ENCODE results near the gene NAGA.

The NAGA gene

GRCh38 chr22:42039271-42039670, 31.3 kb downstream of the NAGA start:
- peak; percentile 28 for DNase-seq (ENCODE audit: low read depth)

GRCh38 chr22:42035256-42035655, 35.4 kb downstream of the NAGA start:
- DNase-seq (ENCODE audit: low read depth): no peak

GRCh38 chr22:42033263-42034181, 37.1 kb downstream of the NAGA start:
- no peak for DNase-seq (ENCODE audit: low read depth)

- no peak for DNase-seq (ENCODE audit: low read depth)
These were observed 43.9 kb downstream of the NAGA start for GRCh38 chr22:42026705-42027104.

- peak; percentile 7 for DNase-seq (ENCODE audit: low read depth)
These were observed 45.2 kb downstream of the NAGA start for GRCh38 chr22:42025421-42025820.

- DNase-seq (ENCODE audit: low read depth): no peak
These were observed 48.3 kb downstream of the NAGA start for GRCh38 chr22:42022162-42022847.

- DNase-seq (ENCODE audit: low read depth): no peak
These were observed 49.0 kb downstream of the NAGA start for GRCh38 chr22:42021571-42021970.

- no peak for DNase-seq (ENCODE audit: low read depth)
These were observed 52.4 kb downstream of the NAGA start for GRCh38 chr22:42018224-42018623.

- DNase-seq (ENCODE audit: low read depth): no peak
These were observed 54.5 kb downstream of the NAGA start for GRCh38 chr22:42016111-42016510.

GRCh38 chr22:42013385-42013784, 57.2 kb downstream of the NAGA start:
- no peak for DNase-seq (ENCODE audit: low read depth)

- no peak for DNase-seq (ENCODE audit: low read depth)
These were observed 59.8 kb downstream of the NAGA start for GRCh38 chr22:42010778-42011177.

Measured in EH (cell line).